GM19372 (cell line): Measurements from ENCODE around the gene NFYC.

Experiments
- ATAC-seq: cut with Tn5 transposase; IDR thresholded peaks from one replicate; pipeline ENCODE4 v1.9.1; 2021; ENCODE audit warnings: mild to moderate bottlenecking, low read depth, moderate library complexity; ENCODE audit not compliant: unreplicated experiment

Gene NFYC

DNA sequence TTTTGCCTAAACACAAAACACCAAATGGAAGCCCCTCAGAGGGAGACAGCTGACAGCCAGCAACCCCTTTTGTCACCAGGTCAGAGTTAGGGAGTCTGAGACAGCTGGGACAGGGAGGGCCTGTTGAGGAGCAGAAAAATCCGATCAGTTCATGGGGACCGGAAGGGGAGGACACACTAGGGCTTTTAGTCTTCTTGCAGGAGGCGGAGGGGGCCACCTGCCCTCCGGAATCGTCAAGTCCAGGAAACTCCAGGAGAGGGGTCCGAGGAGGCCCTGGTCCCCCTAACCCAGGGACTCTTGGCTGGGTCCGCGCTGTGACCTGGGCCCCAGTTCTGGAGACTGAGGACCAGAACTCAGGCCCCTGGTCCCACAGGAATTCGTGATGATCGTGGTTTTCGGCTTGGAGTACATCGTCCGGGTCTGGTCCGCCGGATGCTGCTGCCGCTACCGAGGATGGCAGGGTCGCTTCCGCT is 126.3 kb downstream of the NFYC start:
- no peak for ATAC-seq

DNA sequence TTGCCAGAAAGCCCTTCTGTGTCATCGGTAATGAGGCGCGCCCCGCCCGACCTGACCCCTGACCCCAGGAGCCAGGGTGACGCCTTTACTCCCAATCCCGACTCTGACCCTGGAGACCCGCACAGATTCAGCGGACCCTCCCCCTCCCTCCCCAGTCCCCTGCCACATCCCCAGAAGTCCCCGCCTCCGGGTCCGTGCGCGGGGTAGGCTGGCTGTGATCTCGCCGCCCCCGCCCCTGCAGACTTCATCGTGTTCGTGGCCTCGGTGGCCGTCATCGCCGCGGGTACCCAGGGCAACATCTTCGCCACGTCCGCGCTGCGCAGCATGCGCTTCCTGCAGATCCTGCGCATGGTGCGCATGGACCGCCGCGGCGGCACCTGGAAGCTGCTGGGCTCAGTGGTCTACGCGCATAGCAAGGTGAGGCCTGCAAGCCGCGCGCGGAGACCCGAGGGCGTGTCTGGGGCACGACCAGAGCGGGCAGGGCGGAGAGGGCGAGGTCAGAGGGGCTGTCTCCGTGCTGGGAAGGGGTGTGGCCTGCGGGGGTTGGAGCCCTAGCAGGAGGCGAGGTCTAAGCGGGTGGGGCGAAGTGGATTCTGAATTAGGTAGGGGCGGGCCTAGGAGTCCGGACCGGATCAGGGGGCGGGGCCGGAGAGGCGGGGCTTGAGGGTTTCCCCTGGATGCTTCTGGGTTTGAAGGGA is 126.9 kb downstream of the NFYC start:
- peak; percentile 85 for ATAC-seq

DNA sequence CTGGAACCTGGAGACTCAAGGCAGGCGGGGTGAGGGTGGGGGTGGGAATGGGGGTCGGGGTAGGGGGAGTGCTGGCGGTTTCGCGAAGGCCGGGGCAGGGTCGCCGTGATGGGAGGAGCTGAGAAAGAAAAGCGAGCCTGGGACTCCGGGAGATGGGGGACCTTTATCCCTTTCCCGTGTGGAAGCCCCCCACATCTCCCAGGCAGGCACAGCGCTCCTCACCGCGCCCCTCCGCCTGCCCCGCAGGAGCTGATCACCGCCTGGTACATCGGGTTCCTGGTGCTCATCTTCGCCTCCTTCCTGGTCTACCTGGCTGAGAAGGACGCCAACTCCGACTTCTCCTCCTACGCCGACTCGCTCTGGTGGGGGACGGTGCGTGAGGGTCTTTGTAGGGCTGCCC is 127.6 kb downstream of the NFYC start:
- no peak for ATAC-seq

GRCh38 chr1:40820251-40820797 is 128.8 kb downstream of the NFYC start:
- ATAC-seq = no peak
